ENCODE results near the gene MYOM1.

The MYOM1 gene

DNA sequence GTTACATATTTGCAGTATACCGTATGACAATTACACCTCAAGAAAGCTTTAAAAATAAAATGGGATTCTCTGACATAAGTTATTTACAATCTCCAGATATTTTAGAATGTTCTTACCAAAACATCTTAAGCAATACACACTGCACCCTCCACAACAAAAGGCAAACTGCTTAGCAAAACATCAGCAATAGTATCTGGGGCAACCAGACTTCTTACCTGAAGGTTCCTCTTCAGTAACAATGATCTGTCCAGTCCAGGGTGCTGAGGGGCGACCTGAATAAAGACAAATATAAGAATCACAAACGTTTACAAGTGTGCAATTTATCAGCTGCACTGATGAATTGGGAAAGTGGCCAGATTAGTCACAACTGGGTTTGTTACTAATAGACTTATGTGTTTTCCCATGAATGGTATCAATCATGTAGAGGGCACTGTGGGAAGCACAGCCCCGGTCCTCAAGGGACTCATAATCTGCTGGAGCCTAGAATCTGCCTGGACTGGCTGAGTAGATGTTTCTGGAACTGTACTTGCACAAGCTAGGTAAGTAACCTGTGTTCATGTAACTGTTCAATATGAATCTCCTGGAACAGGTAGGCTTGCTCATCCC is 70.7 kb downstream of the MYOM1 start:
- DNase-seq, result no peak

DNA sequence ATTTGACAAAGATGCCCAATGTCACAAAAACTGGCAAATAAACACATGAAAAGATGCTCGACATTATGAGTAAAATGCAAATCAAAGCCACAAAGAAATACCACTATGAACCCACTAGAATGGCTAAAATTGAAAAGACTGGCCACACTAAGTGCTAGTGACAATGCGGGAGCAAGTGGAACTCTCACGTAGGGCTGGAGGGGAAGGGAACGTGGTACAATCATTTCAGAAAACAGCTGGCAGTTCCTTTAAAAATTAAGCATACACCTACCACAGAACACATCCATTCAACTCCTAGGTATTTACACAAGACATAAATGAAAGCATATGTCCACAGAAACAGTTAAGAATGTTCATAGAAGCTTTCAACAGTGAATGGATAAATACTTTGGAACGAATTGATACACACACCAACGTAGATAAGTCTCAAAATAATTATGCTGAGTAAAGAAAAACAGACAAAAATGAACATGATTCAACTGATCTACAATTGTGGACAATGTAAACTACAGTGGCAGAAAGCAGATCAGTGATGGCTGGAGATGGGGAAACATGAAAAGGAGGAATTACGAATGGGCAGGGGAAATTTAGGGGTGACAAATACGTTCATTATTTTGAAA is 71.7 kb downstream of the MYOM1 start:
- DNase-seq, result no peak

DNA sequence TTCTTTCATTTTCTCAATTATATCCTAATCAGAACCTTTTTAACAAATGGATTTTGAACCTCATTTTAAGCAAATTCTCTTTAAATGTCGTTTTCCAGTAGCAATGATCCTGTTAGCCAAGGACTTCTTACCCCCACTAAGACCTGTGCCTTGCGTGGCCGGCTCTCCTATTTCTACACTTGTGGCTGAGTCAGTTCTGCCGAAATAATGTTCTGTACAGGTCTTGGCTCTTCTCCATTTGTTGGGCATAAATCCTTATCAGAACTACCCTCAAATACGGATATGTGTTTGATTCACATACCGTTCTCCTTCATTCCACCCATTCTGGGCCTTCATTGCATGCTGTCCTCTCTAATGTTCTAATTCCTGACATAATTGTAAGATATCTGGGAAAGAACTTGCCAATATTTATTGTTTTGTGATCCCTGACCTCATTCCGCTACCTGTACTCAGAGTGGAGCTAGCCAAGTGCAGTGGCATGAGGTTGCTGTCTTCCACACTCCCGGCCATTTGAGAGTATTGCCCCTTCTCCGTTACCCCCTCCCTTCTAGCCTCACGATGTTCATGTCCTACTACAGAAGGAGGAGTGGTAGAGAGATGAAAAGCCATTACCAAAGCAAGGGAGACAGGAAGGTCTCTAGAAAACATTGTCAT is 78.7 kb downstream of the MYOM1 start:
- DNase-seq, result no peak

DNA sequence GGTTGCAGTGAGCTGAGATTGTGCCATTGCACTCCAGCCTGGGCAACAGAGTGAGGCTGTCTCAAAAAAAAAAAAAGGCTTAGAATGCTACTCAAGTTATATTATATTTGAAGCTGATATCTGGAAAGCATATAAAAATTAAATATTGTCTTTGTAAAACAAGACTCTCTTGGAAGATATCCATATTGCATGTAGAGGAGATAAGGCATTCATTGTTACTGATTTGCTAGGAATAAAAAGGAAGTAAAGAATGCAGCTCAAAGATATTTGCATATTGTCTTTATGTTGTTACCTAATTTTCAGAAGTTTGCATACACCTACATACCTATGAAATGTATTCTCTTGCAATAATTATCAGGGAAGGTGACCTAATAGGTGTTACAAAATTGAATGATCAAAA is 79.4 kb downstream of the MYOM1 start:
- no peak for DNase-seq

DNA sequence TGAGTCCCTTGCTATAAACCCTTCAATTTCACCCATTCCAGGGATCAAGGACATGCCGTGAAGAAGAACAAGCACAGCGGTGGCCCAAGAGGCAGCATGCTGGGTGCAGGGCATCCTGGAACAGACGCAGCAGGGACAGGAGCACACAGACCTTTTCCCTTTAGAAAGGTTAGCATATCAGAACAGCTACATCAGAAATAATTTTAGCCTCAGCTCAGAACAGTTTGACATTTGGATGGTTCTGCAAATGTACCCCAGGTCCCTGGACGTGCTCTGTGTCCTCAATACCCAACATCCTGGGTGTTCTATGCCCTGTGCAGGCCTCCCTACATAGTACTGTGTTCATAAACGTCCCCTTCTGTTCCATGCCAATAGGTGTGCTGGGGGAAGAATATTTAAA is 80.4 kb downstream of the MYOM1 start:
- no peak for DNase-seq

DNA sequence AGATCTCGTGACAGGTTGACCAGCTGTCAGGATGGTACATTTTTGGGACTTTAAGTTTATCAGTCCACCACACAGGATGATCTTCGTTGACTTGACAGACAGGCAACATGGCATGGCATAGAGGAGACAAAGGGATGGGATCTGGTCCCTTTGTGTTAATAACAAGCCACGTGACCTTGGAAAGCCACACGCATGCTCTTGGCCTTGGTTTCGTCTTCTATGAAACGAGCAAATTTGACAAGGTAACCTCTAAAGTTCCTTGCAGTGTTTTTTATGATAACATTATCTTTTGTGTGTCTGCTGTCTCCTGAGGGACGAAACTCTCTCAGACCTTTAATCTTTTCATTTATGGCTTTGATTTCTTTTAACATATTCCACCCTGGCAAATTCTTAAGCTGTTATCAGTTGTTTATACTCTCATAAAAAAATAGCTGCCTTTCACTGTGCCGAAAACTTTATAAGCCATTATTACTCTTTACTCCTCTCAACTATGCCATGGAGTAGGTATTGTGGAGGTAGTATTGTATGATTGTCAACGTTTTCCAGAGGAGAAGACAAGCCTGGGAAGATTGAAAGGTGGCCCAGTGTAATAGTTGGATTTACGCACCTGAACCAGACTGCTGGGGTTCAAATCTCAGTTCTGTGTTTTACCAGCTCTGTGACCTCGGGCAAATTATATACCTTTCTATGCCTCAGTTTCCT is 81.3 kb downstream of the MYOM1 start:
- no peak for DNase-seq

DNA sequence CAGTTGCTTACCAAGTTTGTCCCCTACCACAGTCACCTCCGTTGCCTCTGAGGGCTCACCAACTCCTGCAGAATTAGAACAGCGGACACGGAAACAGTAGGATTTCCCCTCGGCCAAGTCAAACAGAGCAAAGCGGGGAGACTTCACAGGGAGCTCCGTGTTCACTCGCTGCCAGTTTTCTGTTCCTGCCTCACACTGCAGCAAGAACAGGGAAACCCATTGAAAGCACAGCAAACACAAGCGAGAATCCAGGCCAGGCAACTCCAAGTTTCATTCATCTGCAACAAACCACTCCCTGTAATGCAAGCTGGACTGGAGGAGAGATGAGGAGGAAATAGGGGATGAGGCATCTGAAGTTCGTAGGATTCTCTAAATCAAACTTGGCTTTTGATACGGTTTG is 84.2 kb downstream of the MYOM1 start:
- no peak for DNase-seq

DNA sequence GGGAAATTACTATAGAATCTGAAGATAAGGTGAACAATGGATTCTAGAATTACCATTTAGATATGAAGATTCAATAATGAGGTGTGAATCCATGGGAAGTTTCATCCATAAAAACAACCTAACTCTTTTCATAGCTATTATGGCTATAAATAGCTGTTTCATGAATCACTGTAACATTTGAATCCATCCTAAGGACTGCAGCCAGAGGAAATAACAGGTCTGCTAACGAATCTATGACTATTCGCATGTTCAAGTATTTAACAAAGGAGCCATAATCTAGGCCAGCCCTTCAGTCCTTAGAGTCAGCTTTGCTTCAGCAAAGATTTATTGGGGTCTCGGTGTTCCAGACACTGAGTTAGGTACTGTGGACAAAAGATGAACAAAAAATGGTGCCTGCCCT is 87.1 kb downstream of the MYOM1 start:
- DNase-seq, result no peak

DNA sequence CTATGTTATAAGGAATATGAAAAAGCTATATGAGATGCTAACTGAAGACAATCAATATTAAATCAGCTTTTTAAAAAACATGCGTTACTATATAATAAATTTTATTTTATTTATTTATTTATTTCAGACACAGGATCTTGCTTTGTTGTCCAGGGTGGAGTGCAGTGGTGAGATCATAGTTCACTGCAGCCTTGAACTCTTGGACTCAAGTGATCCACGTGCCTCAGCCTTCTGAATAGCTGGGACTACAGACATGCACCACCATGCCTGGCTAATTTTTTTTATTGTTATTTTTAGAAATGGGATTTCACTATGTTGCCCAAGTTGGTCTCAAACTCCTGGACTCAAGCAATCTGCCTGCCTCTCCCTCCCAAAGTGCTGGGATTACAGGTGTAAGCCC is 89.4 kb downstream of the MYOM1 start:
- DNase-seq, result no peak

DNA sequence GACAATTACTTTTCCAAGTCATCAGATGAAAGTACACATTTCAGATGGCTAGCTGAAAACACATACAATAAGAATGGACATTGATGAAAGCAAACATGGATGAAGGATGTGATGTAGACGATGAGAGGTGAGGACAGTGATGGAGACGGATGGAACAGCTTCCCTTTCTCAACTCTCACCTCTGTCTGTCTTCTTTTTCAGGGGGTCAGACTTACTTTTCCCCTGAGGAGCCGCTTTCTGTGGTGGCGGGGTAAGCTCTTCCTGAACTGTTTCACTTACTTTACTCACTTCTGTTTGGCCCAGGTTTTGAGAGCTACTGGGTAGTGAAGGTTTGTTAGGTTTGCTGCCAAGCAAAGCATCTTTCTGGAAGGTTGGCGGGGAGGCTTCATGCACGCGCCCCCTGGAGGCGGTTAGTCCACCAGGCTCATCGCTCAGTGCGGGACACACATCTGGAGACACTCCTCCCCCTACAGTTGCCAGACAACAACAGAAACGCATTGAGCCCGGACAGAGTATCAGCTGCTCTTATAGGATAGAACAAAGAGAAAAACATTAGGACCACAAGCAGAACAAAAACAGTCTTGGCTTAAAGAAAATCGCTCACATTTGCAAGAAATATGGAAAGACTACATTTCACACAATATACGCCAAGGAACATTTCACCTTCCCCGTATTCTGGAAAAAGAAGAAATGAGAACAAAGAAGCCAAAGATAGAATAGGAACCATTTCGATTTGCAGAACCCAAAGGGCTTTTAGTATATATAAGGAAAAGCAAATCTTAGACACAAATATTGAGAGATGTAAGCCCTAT is 90.5 kb downstream of the MYOM1 start:
- peak; percentile 95 for DNase-seq

DNA sequence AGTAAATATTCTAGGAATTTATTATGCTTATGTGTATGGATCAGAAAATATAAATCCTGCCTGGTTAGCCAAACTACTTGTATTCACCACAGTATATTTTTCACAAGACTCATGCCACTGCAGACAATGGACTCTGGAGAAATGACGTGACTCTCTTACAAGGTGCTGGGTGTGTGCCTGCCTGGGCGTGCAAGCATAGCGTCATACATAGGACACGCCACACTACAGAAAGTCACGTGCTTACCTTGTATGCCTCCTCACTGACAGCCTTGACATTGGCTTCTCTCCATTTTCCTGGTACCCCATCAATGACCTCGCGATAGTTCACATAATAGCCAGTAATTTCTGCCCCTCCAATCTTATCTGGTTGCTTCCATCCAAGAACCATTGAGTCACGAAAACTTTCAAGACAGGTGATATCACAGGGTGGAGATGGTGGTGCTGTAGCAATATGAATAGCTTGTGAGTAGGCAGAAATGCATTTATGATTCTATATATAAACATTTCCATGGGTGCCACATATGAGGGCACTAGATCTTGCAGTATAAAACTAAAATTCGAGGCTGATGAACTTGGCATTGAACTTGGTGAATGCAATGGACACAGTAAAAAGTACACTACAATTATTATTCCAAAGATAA is 93.2 kb downstream of the MYOM1 start:
- no peak for DNase-seq

DNA sequence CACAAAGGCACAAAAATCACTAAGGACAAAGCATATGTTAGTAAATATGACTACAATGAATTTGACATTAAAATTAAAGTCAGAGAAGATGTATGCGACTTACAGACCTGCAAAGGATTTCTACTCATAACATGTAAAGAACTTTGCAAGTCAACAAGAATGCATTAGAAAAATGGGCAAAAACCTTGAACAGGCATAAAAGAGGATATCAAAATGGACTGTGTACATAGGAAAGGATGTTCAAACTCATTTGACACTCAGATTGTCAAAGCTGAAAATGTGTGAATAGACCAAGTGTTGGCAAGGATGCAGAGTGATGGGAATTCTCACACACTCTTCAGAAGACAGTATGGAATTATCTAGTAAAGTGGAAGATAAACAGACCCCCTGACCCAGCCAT is 94.9 kb downstream of the MYOM1 start:
- DNase-seq, result no peak

DNA sequence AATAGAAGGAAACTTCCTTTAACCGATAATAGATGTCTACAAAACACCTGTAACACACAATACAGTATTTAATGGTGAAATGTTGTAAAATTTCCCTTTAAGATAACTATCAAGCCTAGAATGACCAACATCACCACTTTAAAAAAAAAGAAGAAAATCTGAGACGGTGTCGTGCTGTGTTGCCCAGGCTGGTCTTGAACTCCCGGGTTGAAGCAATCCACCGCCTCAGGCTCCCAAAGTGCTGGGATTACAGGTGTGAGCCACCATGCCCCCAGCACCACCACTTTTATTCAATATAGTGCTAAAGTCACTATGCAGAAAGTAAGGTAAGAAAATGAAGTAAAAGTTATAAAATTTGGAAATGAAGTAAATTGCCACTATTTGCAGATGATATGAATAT is 96.9 kb downstream of the MYOM1 start:
- DNase-seq, result no peak

DNA sequence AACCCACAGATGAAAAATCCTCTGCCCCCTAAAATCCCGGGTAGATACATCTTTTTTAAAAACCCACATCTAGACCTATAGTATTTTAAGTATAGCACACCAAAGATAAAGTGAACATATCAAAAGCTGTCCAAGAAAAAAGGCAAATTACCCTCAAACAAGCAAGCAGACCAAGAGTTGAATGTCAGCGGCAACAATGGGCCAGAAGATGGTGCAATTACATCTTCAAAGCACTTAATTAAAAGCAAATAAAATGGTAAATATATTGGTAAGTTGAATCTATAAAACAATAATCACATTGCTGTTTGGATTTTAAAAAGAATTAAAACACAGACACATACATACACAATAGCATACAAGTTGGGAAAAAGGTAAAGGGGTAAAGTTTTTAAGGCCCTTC is 98.5 kb downstream of the MYOM1 start:
- peak; percentile 26 for DNase-seq

DNA sequence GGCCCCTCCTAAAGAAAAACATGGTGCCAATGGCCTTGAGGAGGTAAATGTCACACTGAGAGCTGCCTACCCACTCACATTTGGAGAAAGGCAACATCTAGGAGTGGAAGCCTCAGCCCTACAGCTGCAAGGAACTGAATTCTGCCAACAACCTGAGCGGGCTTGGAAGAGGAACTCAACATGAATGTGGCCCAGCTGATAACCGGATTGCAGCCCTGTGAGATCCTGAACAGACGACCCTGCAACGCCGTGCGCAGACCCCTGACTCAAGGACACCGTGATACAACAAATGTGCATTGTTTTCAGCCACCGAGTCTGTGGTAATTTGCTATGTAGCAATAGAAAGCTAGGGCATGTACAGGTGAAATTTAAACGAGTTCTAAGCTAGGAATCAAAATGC is 99.4 kb downstream of the MYOM1 start:
- DNase-seq, result peak; percentile 56

DNA sequence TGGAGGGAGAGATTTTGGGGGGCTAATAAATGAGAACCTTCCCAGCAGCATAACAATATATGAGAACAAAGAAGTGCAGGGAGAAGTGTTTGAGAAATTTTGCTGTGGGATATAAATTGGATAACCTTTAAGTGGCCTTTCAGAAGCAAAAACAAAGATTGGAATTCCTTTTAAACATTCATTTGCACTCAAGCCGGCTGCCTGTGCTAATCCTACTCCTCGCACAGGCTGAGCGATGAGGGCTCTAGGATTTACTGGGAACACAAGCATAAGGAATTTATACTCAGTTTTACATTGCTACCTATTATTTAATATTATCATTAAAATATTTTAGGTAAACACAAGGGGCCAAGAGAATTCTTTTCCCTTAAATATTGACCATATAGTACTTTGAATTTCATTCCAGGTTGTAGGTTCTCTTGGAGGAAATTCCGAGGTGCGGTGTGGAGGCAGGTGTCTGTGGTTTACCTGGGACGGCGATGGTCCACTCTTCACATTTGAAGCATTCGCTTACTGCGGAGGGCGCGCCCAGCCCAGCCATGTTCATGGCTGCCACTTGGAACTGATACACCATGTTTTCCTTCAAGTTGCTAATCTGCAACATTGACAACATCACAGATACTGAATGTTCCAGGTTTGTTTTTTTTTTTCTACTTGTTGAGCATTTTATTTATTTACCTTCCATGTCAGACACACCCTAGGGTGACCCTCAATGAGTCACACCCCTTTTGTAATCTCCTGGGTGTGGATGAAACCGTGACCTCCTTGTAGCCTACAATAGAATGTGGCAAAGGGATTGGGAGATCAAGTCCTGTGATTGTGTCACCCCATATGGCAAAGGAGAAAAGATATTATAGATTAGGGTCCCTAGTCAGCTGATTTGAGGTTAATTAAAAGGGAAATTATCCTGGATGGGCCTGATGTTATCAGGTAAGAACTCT is 100.1 kb downstream of the MYOM1 start:
- DNase-seq, result peak; percentile 42

DNA sequence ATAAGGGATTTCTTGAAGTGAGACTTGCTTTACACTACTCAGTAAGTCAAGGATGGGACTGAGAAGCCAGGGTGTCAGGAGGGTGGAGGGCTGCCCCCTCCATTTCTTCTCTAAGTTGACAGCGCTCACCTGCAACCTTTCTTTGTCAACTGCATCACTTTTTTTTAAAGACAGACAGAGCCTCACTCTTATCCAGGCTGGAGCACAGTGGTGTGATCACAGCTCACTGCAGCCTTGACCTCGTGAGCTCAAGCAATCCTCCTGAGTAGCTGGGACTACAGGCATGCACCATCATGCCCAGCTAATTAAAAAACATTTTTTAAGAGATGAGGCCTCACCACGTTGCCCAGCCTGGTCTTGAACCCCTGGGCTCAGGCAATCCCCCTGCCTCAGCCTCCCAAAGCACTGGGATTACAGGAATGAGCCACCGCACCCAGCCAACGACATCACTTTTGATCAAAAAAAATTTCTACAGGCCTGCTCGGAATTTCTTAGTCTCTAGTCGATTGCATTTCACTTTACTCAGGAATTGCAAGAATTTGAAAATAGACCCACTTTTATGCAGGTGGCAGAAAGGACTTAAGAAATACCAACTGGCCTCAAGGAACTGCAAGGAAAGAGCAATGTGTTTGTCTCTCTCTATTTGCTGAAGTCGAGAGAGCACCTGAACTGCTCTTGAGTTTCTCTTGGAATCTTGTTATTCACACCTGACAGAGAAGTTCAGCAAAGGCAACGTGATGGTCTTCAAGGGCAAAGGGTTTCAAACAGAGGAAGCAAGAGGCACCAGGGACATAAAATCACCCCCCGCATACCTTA is 101.4 kb downstream of the MYOM1 start:
- DNase-seq, result no peak

DNA sequence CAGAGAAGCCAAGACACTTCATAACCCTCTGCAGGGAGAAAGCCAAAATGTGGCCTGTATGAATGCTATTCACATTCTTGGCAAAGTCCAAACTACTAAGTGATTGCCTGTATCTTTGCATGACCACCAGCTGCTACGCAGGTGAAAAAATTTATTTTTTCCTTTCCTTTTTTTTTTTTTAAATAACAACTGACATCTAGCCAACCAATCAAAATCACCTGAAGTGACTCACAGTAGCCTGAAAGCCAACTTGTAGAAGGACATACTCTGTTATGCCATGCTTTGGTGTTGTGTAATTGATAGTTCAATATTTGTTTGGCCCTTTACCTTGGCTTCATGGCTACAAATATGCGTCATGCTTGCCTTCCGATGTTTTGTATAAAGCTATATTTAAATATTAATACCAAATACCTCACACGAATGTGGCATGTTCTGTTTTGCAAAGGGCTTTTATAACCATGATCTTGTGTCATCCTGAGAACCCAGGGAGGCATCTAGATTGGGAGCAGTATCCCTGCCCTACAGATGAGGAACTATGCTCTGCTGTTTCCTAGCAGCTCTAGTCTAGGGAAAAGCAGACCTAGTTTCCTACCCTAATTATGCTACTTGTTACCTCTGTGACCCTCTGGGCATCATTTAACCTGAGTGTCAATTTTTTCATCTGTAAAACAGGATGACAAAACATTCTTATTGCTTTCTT is 102.1 kb downstream of the MYOM1 start:
- no peak for DNase-seq

DNA sequence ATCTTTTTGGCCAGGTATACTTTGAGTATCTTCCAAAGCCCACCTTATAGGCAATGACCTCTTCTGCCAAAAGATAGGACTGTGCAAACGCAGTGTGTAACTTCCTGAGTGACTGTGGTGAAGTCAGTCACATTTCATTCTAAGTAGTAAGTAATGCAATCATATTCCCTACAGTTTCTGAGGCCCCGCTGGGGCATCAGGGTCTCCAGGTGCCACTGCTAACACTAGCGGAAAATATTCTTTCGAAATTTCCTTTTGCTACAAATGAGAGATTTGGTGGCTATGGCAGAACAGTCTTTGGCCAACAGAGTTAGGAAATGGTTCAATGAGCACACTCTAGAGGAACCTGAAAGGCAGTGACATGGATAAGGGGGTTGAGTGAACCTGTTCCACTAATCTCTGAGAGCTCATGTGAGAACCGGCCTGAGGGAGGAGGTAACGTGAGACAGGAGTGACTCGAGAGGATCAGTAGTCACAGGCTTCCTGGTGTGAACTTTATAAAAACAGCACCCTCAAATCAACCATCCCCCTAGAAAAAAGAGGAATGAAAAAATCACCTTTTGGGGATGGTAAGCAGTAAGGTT is 104.2 kb downstream of the MYOM1 start:
- DNase-seq, result peak; percentile 35

DNA sequence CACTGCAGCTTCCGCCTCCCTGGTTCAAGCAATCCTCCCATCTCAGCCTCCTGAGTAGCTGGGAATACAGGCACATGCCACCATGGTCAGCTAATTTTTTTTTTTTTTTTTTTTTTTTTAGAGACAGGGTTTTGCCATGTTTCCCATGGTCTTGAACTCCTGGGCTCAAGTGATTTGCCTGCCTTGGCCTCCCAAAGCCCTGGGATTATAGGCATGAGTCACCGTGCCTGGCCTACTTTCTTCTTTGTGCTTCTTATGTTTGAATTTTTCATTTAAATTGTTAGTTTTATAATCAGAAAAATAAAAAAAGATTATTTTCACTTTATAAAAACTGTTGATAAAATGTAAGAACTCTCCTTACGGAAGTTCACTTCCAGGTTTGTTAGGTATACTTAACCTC is 105.3 kb downstream of the MYOM1 start:
- no peak for DNase-seq

All from hematopoietic multipotent progenitor cell treated with erythropoietin and hydrocortisone succinate and interleukin-3 and kit ligand, for 6 days (in vitro differentiated cells).